ENCODE results near the gene SRBD1.

SRBD1 gene

DNA sequence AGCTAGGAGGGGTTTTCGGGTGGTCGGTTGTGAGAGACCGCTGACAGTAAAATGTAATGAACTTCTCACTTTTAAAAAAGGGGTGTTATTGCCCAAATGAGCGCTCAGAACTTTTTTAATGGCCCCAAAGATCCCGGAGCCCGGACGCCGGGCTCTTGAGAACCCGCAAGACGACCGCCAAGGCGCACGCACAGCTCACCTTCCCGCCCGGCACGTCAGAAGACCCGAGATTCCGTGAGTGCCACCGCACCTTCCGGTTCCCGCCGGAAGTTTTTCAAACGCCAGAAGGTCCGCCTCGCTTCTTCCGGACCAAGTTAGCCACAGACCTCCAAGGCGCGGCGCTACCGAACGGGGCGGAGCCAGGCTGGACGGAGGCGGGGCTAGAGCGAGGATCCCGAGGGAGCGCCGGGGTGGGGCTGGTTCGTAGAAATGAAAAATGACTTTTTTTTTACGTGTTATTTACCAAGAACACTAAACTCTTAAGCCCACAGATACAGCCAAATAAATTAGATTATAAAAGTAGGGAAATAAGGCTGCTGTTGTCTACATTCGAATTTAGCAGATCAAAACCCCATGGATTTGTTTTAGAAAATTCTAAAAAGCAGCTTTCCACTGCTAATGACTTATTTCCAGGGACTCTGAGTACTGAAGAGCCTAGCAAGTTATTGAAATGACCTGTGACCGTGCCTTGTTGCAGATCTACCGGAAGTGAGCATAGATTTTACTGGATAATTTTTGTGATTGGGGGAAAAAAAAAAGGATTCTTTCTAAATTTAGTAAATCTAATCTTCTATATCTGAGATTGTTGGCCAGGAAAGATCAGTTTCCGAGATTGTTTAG, at the start of gene SRBD1:
Gene SRBD1, minus strand, starts transcription at position 248 of the 840 bp plus-strand sequence. CDS start 5,826 bp downstream, outside the sequence.
- peak; percentile 77 for DNase-seq (ENCODE audit: low read depth)
- H3K4me3 ChIP-seq (ENCODE audit: low read depth, low read length): peak within 1 kb of the TSS; percentile 73
- no peak for TF ChIP-seq CTCF (IDR thresholded peaks at IDR 0.05; ENCODE audit: low read depth, low read length, missing control alignments)
- in situ Hi-C loops (cut with HindIII; ENCODE audit: low sequenced_read_pairs): no loop called here

- TF ChIP-seq CTCF (IDR thresholded peaks at IDR 0.05; ENCODE audit: low read depth, low read length, missing control alignments): no peak
- H3K4me3 ChIP-seq (ENCODE audit: low read depth, low read length): no peak overlapping the region
These were observed 43.2 kb upstream of the SRBD1 start for GRCh38 chr2:45654250-45654649.

DNA sequence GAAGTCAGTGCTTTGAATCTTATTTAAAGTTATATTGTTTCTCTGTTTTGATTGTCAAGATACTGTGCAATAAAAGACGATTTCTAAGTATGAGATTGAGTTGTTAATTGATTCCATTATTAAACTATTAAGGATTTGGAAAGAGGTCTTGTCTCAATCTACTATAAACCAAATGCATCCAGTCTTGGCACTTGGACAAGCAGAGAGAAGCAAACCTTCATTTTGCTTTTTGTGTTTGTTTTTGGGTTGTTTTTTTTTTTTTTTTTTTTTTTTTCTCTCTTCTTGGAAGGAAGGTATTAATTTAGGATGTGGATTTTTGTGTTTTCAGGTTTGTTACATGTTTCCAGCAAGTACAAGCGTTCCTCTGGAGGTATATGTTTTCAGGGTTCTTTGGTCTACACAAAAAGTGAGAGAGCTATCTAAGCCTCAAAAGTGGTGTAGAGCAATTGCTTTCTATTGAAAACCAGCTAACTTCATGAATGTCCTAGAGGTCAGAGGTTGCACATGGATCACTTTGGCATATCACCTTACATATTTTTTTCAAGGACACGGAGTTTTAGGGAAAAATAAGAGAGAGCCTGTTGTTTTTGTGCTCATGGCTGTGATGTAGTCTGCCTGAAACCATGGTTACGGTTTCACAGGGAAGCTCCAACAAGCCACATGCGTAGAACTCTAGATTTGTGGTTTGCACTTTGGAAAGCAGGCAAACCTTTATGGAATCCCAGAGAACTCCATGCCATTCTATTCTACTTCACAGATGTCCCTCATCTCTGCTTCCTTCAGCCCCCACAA, 42.3 kb upstream of the SRBD1 start:
- TF ChIP-seq CTCF (IDR thresholded peaks at IDR 0.05; ENCODE audit: low read depth, low read length, missing control alignments): no peak
- DNase-seq (ENCODE audit: low read depth): peak; percentile 58
- in situ Hi-C loops (cut with HindIII; ENCODE audit: low sequenced_read_pairs): no loop called here
- H3K4me3 ChIP-seq (ENCODE audit: low read depth, low read length): peak overlapping the region; percentile 53

More at GRCh38 chr2:45654250-45654649, 43.2 kb upstream of the SRBD1 start:
- in situ Hi-C loops (cut with HindIII; ENCODE audit: low sequenced_read_pairs): no loop called here
- DNase-seq (ENCODE audit: low read depth): no peak

DNA sequence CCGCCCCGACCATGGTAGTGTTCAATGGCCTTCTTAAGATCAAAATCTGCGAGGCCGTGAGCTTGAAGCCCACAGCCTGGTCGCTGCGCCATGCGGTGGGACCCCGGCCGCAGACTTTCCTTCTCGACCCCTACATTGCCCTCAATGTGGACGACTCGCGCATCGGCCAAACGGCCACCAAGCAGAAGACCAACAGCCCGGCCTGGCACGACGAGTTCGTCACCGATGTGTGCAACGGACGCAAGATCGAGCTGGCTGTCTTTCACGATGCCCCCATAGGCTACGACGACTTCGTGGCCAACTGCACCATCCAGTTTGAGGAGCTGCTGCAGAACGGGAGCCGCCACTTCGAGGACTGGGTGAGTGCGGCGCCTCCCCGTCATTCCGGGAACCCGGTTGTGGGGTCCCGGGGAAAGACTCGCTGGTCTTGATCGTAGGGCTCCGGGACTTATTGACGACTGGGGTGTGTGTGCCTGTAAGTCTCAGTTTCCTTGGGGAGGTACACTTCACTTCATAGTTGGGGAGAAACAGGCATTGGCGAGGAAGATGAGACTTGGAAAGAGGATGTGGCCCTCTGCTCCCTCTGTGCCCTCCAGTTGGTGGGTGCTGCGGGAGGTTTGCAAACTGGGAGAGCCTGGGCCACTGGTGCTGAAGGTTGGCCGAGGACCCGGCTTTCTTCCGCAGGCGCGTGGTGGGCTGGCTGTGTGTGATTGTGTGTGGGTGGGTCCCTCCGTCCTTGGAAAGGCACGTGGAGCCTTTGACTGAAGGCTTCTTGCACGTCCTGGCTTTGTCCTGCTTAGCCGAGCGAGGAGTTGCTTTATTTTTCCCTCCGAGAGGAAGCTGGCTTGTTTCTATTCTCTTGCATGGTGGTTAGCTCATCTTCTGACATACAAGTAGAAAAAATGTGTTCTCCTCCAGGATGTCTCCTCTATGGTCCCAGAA, 41.3 kb upstream of the SRBD1 start:
- TF ChIP-seq CTCF (IDR thresholded peaks at IDR 0.05; ENCODE audit: low read depth, low read length, missing control alignments): no peak
- DNase-seq (ENCODE audit: low read depth): no peak
- H3K4me3 ChIP-seq (ENCODE audit: low read depth, low read length): peak overlapping the region; percentile 53
- in situ Hi-C loops (cut with HindIII; ENCODE audit: low sequenced_read_pairs): no loop called here

- no peak for DNase-seq (ENCODE audit: low read depth)
- in situ Hi-C loops (cut with HindIII; ENCODE audit: low sequenced_read_pairs): no loop called here
These were observed 40.5 kb upstream of the SRBD1 start, which contains the start of gene PRKCE for GRCh38 chr2:45651415-45652089. PRKCE (plus strand) TSS chr2:45651675.

More at GRCh38 chr2:45651415-45652089, 40.5 kb upstream of the SRBD1 start, which contains the start of gene PRKCE:
- H3K4me3 ChIP-seq (ENCODE audit: low read depth, low read length): peak within 1 kb of the TSS; percentile 53
- TF ChIP-seq CTCF (IDR thresholded peaks at IDR 0.05; ENCODE audit: low read depth, low read length, missing control alignments): no peak

All from astrocyte of the cerebellum (primary cell).